Mammary epithelial cell (primary cell): ENCODE results near the gene SHFL.

Experiments
- CTCF ChIP-seq, 2 donors: IDR thresholded peaks in 1 of 2; conservative IDR thresholded peaks in 1 of 2; 2 replicates each; pipeline ENCODE4 v1.5.1; 2011 to 2012; ENCODE audit warnings: inconsistent platforms in 2 of 2, low read length in 2 of 2, mild to moderate bottlenecking in 2 of 2, control low read depth in 1 of 2, low read depth in 1 of 2; ENCODE audit not compliant: insufficient read depth in 1 of 2; ENCODE audit errors: extremely low read depth in 1 of 2
- EZH2 ChIP-seq: IDR thresholded peaks from 2 replicates; pipeline ENCODE4 v1.6.1; 2012; ENCODE audit warnings: low read length, inconsistent platforms, borderline replicate concordance

- TF ChIP-seq CTCF (conservative IDR thresholded peaks at IDR 0.05 in 1 of 2, IDR thresholded peaks at IDR 0.05 in 1 of 2; ENCODE audit: extremely low read depth in 1 of 2, insufficient read depth in 1 of 2, low read depth in 1 of 2, low read length in 2 of 2) (no peak), EZH2 (no peak)
These were observed 24.3 kb upstream of the SHFL start for GRCh38 chr19:10061717-10062310.
